Fibroblast of pulmonary artery (primary cell): Measurements from ENCODE around the gene ICAM2.

Experiments
- DNase-seq: peaks from one replicate; pipeline ENCODE4 v3.0.0-alpha.2; 2010; ENCODE audit warnings: low read depth
- H3K4me3 ChIP-seq: replicated peaks from 2 replicates; pipeline ENCODE4 v1.5.1; 2011; ENCODE audit warnings: low read depth, mild to moderate bottlenecking, control low read depth, low read length, moderate library complexity
- TF ChIP-seq, protein P1 (sequence below): IDR thresholded peaks from 2 replicates; pipeline ENCODE4 v1.5.1; 2011; ENCODE audit warnings: mild to moderate bottlenecking, control low read depth, low read length, inconsistent platforms; ENCODE audit errors: missing control alignments

ICAM2 gene

DNA sequence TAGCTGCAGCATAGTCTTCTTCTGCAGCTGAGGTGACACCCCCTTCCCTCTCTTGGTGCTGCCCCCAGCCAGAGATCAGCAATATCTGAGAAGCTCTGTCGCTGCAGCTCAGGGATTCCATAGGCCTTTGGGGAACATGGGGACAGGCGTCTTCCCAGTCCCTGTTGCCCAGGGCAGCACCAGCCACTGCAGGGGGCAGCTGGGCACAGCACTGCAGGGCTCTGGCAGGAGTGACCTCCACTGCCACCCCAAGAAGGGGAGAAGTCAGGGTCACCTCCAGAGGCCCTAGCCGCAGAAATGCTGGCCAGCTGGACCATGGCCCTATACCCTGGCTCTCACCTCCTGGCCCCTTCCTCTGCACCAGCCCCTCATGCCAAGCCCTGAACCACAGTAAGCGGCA, 64.6 kb downstream of the ICAM2 start:
- TF ChIP-seq, protein P1, sequence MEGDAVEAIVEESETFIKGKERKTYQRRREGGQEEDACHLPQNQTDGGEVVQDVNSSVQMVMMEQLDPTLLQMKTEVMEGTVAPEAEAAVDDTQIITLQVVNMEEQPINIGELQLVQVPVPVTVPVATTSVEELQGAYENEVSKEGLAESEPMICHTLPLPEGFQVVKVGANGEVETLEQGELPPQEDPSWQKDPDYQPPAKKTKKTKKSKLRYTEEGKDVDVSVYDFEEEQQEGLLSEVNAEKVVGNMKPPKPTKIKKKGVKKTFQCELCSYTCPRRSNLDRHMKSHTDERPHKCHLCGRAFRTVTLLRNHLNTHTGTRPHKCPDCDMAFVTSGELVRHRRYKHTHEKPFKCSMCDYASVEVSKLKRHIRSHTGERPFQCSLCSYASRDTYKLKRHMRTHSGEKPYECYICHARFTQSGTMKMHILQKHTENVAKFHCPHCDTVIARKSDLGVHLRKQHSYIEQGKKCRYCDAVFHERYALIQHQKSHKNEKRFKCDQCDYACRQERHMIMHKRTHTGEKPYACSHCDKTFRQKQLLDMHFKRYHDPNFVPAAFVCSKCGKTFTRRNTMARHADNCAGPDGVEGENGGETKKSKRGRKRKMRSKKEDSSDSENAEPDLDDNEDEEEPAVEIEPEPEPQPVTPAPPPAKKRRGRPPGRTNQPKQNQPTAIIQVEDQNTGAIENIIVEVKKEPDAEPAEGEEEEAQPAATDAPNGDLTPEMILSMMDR: no peak
- no peak for DNase-seq
- no peak overlapping the region for H3K4me3 ChIP-seq

DNA sequence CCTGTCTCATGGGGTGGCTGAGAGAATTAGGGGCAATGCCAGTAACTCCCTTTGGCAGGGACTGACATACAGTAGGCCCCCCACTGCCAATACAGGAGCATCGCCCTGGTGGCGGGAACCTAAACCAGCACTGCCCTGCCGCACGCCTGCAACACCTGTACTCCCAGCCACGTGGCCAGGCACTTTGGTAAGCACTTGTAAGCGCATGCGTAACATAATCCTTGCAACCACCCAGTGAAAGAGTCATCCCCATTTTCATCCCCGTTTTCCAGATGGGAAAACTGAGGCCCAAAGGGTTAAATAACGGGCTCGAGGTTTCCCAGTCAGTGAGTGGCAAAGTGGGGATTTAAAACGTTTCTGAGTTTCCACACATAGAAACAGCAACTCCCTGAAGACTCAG, 65.2 kb downstream of the ICAM2 start:
- no peak overlapping the region for H3K4me3 ChIP-seq
- TF ChIP-seq, protein P1: no peak
- no peak for DNase-seq

DNA sequence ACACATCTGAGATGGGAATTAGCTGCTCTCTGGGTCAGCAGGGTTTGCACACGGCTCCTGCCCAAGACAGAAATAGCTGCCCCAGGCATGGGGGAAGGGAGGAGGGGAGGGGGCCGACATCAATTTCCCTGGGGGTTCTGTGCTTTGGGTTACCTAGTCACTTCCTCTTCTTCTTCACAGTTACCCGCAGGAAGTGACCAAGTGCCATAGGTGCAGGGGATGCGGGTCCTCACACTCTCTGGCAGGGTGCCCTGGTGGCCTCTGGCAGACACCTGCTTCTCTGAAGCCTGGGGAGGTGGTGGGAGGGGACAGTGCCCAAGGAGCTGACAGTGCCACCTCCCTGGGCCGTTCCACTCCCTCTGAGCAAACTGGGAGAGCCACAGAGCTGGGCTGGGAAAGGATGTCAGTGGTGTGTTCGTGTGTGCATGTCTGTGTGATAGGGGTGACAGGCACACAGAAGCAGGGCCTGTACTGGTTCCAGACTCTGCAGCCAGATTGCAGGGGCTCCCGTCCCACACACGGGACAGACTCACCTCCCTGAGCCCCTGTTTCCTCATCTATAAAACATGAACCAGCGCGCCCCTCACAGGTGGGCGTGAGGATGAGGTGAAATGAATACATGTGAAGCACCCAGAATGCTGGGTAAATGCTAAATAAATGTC, 65.9 kb downstream of the ICAM2 start:
- no peak overlapping the region for H3K4me3 ChIP-seq
- DNase-seq: no peak
- TF ChIP-seq, protein P1: no peak
